ENCODE data around the gene EGFLAM. TPM values are rescaled to one million over a fixed set of nuclear protein-coding genes. Genes with fewer than 3 reads are reported as not detected.

The EGFLAM gene
- total RNA-seq, 4 donors from 2014 or later = 6.6 to 13.6 (median 9.8) TPM

DNA sequence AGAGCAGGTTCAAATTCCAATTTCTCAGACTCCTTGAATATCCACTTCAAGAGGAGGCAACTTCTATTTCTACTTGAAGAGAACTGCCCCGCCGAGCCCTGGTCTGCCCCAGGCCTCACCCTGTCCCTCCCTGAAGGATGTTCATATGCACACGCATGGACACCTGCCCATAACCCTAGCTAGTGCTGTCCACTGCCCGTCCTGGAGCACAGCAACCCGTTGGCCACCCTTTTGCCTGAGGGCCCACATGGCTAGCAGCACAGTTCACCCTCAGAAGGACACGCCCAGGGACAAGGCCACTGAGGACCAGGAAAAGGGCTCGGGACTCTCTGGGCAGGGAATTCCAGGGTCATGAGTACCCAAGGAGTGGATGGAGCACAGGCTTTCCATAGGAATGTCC, 63.6 kb downstream of the EGFLAM start:
- no peak overlapping the region for H3K4me3 ChIP-seq
- H3K27ac ChIP-seq (replicated peaks in 1 of 4) = no peak overlapping the region
- intact Hi-C loops (cut with DNase I) = no loop called here
- H3K36me3 ChIP-seq = no peaks in the 10 kb centered on the region
- no peaks in the 10 kb centered on the region for H3K27me3 ChIP-seq
- no peak for DNase-seq (ENCODE audit: extremely low spot score)
- 94% methylated on average over 7 of the region's 7 CpGs for WGBS
- TF ChIP-seq, protein P1, sequence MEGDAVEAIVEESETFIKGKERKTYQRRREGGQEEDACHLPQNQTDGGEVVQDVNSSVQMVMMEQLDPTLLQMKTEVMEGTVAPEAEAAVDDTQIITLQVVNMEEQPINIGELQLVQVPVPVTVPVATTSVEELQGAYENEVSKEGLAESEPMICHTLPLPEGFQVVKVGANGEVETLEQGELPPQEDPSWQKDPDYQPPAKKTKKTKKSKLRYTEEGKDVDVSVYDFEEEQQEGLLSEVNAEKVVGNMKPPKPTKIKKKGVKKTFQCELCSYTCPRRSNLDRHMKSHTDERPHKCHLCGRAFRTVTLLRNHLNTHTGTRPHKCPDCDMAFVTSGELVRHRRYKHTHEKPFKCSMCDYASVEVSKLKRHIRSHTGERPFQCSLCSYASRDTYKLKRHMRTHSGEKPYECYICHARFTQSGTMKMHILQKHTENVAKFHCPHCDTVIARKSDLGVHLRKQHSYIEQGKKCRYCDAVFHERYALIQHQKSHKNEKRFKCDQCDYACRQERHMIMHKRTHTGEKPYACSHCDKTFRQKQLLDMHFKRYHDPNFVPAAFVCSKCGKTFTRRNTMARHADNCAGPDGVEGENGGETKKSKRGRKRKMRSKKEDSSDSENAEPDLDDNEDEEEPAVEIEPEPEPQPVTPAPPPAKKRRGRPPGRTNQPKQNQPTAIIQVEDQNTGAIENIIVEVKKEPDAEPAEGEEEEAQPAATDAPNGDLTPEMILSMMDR (IDR thresholded peaks at IDR 0.05) = no peak
- TF ChIP-seq EP300 (IDR thresholded peaks at IDR 0.05) = no peak
- TF ChIP-seq POLR2AphosphoS5 (IDR thresholded peaks at IDR 0.05) = no peak
- no peak for TF ChIP-seq POLR2A (IDR thresholded peaks at IDR 0.05; ENCODE audit: low read depth)
- H3K9me3 ChIP-seq = no peaks in the 10 kb centered on the region
- H3K4me1 ChIP-seq = peaks cover 0 to 10% (median 0%) of the 10 kb centered on the region in 4 donors

DNA sequence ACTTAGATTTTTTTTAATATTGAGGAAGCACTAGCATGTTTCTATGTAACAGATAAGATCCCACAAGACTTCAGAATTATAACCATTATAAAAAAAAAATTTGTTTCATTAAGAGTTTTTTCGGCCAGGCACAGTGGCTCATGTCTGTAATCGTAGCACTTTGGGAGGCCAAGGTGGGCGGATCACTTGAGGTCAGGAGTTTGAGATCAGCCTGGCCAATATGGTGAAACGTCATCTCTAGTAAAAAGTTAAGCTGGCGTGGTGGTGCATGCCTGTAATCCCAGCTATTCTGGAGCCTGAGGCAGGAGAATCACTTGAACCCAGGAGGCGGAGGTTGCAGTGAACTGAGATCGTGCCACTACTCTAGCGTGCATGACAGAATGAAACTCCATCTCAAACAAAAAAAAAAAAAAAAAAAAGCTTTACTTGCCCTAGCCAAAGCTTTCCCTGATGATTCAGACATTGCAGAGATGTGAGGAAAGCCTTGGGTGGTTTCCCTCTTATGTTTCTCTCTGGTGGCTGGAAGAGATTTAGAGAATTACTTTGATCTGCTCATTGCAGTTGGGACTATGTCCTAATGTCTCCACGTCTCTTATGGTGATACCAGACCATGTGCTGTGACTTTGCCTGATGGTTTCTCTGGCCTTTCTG, 65.4 kb downstream of the EGFLAM start:
- DNase-seq (ENCODE audit: extremely low spot score) = no peak
- TF ChIP-seq EP300 (IDR thresholded peaks at IDR 0.05) (no peak), POLR2AphosphoS5 (IDR thresholded peaks at IDR 0.05) (no peak), POLR2A (IDR thresholded peaks at IDR 0.05; ENCODE audit: low read depth) (no peak)
- TF ChIP-seq, protein P1 (IDR thresholded peaks at IDR 0.05) = no peak
- no peaks in the 10 kb centered on the region for H3K9me3 ChIP-seq
- WGBS = 71% methylated on average over 9 of the region's 9 CpGs
- H3K27ac ChIP-seq (replicated peaks in 1 of 4) = no peak overlapping the region
- H3K36me3 ChIP-seq = no peaks in the 10 kb centered on the region
- H3K4me1 ChIP-seq = peaks cover 0 to 7% (median 0%) of the 10 kb centered on the region in 4 donors
- H3K27me3 ChIP-seq = no peaks in the 10 kb centered on the region
- no peak overlapping the region for H3K4me3 ChIP-seq
- intact Hi-C loops (cut with DNase I) = no loop called here

DNA sequence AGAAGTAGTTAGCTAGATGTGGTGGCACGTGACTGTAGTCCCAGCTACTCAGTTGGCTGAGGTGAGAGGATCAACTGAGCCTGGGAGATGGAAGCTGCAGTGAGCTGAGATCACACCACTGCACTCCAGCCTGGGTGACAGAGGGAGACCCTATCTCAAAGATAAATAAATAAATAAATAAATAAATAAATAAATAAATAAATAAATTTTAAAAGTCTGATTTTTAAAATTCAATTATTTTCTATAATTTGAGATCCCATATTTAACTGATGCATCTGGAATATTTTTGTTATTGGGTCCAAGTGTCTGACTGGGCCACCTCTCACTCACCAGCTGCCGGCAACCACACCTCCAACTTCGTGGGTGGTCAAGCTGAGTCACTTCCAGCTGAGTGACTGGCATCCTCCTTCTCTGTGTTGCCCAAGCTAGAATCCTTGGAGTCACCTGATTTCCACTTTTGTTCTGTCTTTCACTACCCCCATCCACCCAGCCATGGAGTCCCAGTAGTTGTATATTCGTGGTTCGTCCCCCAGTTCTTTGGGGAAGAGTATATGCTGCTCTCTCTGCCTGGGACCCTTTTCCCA, 70.9 kb downstream of the EGFLAM start:
- DNase-seq (ENCODE audit: extremely low spot score) = no peak
- no peak for TF ChIP-seq POLR2A (IDR thresholded peaks at IDR 0.05; ENCODE audit: low read depth)
- TF ChIP-seq POLR2AphosphoS5 (IDR thresholded peaks at IDR 0.05) = no peak
- TF ChIP-seq, protein P1 (IDR thresholded peaks at IDR 0.05) = no peak
- no peak for TF ChIP-seq EP300 (IDR thresholded peaks at IDR 0.05)
- no peaks in the 10 kb centered on the region for H3K36me3 ChIP-seq
- H3K4me3 ChIP-seq = no peak overlapping the region
- intact Hi-C loops (cut with DNase I) = no loop called here
- H3K27me3 ChIP-seq = no peaks in the 10 kb centered on the region
- no peak overlapping the region for H3K27ac ChIP-seq (replicated peaks in 1 of 4)
- peaks cover 0 to 3% (median 0%) of the 10 kb centered on the region in 4 donors for H3K4me1 ChIP-seq
- 89% methylated on average over 5 of the region's 5 CpGs for WGBS
- no peaks in the 10 kb centered on the region for H3K9me3 ChIP-seq

DNA sequence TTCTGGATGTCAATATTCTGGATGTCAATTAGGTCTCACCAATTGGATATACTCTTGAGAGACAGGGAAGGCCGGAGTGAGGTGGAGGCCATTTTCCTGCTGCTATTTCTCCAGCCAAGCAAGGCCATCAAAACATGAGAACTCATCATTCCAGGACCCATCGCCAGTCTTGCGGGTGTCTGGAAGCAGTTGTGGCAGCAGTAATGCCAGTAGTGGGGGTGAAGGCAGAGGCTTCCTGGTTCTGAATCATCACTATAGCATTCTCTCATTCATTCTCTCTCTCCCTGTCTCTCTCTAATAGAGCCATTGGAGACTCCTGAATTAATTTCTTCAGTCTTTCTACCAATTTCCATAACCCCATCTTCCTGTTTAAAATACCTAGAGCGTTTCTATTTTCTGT, 71.8 kb downstream of the EGFLAM start:
- 95% methylated on average over 4 of the region's 4 CpGs for WGBS
- Histone ChIP-seq H3K36me3 (no peaks in the 10 kb centered on the region), H3K27ac (replicated peaks in 1 of 4) (no peak overlapping the region), H3K4me1 (no peaks in the 10 kb centered on the region), H3K4me3 (no peak overlapping the region), H3K9me3 (no peaks in the 10 kb centered on the region), H3K27me3 (no peaks in the 10 kb centered on the region)
- DNase-seq (ENCODE audit: extremely low spot score) = no peak
- intact Hi-C loops (cut with DNase I) = no loop called here
- no peak for TF ChIP-seq POLR2A (IDR thresholded peaks at IDR 0.05; ENCODE audit: low read depth)
- TF ChIP-seq POLR2AphosphoS5 (IDR thresholded peaks at IDR 0.05) = no peak
- no peak for TF ChIP-seq EP300 (IDR thresholded peaks at IDR 0.05)
- TF ChIP-seq, protein P1 (IDR thresholded peaks at IDR 0.05) = no peak

Measured in esophagus muscularis mucosa (tissue), 4 donors.